ENCODE measurements around the gene TGM6. TPM values are rescaled to one million over a fixed set of nuclear protein-coding genes. Genes with fewer than 3 reads are reported as not detected.

TGM6 gene
- total and polyA plus RNA-seq, 9 of the 15 experiments (the other 6 are each of a cell fraction or from before 2014, with no cell fraction given): not detected

- Histone ChIP-seq H4K20me1 (replicated peaks; ENCODE audit: control insufficient read depth, insufficient read depth, low read length) (no peaks in the 10 kb centered on the region), H3K36me3 (ENCODE audit: control insufficient read depth, insufficient read depth, low read length) (no peaks in the 10 kb centered on the region), H3K27me3 (ENCODE audit: control insufficient read depth in 2 of 2, insufficient read depth in 2 of 2, low read length in 2 of 2) (peaks cover 2 to 17% of the 10 kb centered on the region in 2 experiments; a peak in 3 of 5 replicates), H3K9me1 (ENCODE audit: control insufficient read depth, insufficient read depth, low read length) (no peaks in the 10 kb centered on the region), H3K9me3 (replicated peaks; ENCODE audit: control insufficient read depth, insufficient read depth, low read depth, low read length) (no peaks in the 10 kb centered on the region), H3K27ac (ENCODE audit: extremely low read depth, low read depth, low read length) (no peak overlapping the region), H2AFZ (ENCODE audit: low read depth, low read length) (no peak overlapping the region), H3K4me2 (ENCODE audit: insufficient read depth, low read length) (no peak overlapping the region), H3K4me1 (replicated peaks in 1 of 2; ENCODE audit: control insufficient read depth in 2 of 2, insufficient read depth in 2 of 2, low read length in 2 of 2) (no peaks in the 10 kb centered on the region; a peak in 1 of 5 replicates), H3K4me3 (no peak overlapping the region), H3K9ac (ENCODE audit: insufficient read depth in 1 of 2, low read depth in 2 of 2, low read length in 2 of 2) (no peak overlapping the region), H3K79me2 (ENCODE audit: control insufficient read depth, insufficient read depth, low read length) (no peaks in the 10 kb centered on the region)
- in situ Hi-C loops (cut with MboI) (loop anchor here (5.0 kb wide), 1 partner anchor 130 kb away; no protein-coding TSS in a partner anchor), intact Hi-C loops (cut with micrococcal nuclease) (no loop called here)
- DNase-seq (ENCODE audit: extremely low read depth in 1 of 4, low spot score in 3 of 4) (no peak), FAIRE-seq (no peak), ATAC-seq (no peak)
- ChIA-PET CTCF (ENCODE audit: low intra/inter-chr PET ratio) (no interaction called here), POLR2A (no interaction called here)
- TF ChIP-seq POLR3G (IDR thresholded peaks at IDR 0.05; ENCODE audit: extremely low read depth, insufficient read length, insufficient replicate concordance) (no peak), PRDM10 (IDR thresholded peaks at IDR 0.05; ENCODE audit: partially characterized antibody) (no peak)
- BruUV-seq (replicated peaks): no TSS peak
- 10% methylated on average over 3 of the region's 3 CpGs for WGBS (ENCODE audit: insufficient coverage, low coverage, missing lambda C conversion rate)
These were observed 38.5 kb upstream of the TGM6 start for GRCh38 chr20:2342243-2342642.

All from K562 (cell line).